SU-DHL-6 (cell line): ENCODE data around the gene MBP.

Experiments
- EZH2phosphoT487 ChIP-seq: fragments of 200-600 bp; sonication (generic), shearing (Covaris generic); conservative IDR thresholded peaks from 2 replicates; pipeline ENCODE4 v1.6.1; 2018; ENCODE audit warnings: mild to moderate bottlenecking, antibody characterized with exemption, low read length, moderate library complexity, mixed read lengths
- TF ChIP-seq, protein P1 (sequence below): fragments of 200-600 bp; sonication (generic); IDR thresholded peaks from one replicate; pipeline ENCODE4 v1.5.1; 2017; ENCODE audit warnings: antibody characterized with exemption, mild to moderate bottlenecking, low read length, moderate library complexity; ENCODE audit not compliant: insufficient read depth, poor library complexity, severe bottlenecking

DNA sequence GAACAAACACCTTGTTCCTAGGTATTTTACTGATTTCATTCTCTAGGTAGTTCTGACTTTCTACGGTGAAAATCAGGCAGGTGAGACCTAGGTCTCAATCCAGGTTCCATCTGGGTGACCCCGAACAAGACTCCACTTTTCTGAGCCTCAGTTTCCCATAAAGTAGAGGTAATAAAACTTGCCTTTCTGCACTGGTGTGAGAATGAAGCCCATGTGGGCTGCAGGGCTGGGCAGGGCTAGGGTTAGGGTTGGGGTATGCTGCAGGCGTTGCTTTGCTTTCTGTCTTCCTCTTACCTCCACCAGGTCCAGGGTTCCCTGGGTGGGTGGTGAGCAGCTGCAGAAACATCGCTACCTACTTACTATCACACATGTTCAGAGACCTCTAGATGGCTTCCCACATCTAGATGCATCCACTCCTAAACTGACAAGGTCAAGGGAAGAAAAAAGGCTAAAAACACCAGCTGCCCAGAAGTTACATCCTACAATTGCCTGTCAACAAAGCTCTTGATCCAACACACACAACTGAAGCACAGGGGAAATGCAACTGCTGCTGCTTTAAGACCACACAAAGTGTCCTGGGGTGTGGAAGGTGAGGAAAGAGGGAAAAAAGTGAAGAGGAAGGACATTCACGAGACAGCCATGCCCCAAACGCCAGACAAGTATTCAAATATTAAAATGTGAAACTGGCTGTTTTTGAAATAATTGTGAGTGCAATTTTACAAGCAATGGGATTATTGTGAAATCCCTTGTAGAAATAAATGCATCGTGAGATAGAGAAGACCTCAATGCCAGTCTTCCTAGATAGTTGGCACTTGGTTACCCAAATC, 23.5 kb downstream of the MBP start:
- TF ChIP-seq, protein P1, sequence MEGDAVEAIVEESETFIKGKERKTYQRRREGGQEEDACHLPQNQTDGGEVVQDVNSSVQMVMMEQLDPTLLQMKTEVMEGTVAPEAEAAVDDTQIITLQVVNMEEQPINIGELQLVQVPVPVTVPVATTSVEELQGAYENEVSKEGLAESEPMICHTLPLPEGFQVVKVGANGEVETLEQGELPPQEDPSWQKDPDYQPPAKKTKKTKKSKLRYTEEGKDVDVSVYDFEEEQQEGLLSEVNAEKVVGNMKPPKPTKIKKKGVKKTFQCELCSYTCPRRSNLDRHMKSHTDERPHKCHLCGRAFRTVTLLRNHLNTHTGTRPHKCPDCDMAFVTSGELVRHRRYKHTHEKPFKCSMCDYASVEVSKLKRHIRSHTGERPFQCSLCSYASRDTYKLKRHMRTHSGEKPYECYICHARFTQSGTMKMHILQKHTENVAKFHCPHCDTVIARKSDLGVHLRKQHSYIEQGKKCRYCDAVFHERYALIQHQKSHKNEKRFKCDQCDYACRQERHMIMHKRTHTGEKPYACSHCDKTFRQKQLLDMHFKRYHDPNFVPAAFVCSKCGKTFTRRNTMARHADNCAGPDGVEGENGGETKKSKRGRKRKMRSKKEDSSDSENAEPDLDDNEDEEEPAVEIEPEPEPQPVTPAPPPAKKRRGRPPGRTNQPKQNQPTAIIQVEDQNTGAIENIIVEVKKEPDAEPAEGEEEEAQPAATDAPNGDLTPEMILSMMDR = no peak
- no peak for TF ChIP-seq EZH2phosphoT487
